Ishikawa (cell line): ENCODE results near the gene AP5Z1.

Experiments
- CREB1 ChIP-seq: IDR thresholded peaks from 2 replicates; pipeline ENCODE4 v1.6.1; 2012; ENCODE audit warnings: low read depth
- EGR1 ChIP-seq: IDR thresholded peaks from 2 replicates; pipeline ENCODE4 v1.6.1; 2012
- EP300 ChIP-seq: IDR thresholded peaks from 2 replicates; pipeline ENCODE4 v1.6.1; 2012; ENCODE audit warnings: borderline replicate concordance
- MAX ChIP-seq: IDR thresholded peaks from 2 replicates; pipeline ENCODE4 v1.6.1; 2012
- NFIC ChIP-seq: IDR thresholded peaks from 2 replicates; pipeline ENCODE4 v1.6.1; 2012
- RAD21 ChIP-seq: IDR thresholded peaks from 2 replicates; pipeline ENCODE4 v1.6.1; 2012; ENCODE audit warnings: low read depth
- TAF1 ChIP-seq: IDR thresholded peaks from 2 replicates; pipeline ENCODE4 v1.6.1; 2012; ENCODE audit warnings: low read depth, mild to moderate bottlenecking
- USF1 ChIP-seq: IDR thresholded peaks from 2 replicates; pipeline ENCODE4 v1.6.1; 2012
- YY1 ChIP-seq: IDR thresholded peaks from 2 replicates; pipeline ENCODE4 v1.6.1; 2012; ENCODE audit warnings: low read depth

- no peak for TF ChIP-seq RAD21
- no peak for TF ChIP-seq NFIC
- no peak for TF ChIP-seq USF1
- no peak for TF ChIP-seq EP300
- no peak for TF ChIP-seq TAF1
- 0 out of 2 replicates have a peak, but pooled peaks have one; percentile 15 for TF ChIP-seq EGR1
- TF ChIP-seq CREB1, result no peak
- no peak for TF ChIP-seq YY1
- no peak for TF ChIP-seq MAX
These were observed 38.1 kb upstream of the AP5Z1 start for GRCh38 chr7:4737300-4737699.
